ENCODE results near the gene SND1. TPM values are rescaled to one million over a fixed set of nuclear protein-coding genes. Genes with fewer than 3 reads are reported as not detected.

Gene SND1
- total and polyA plus RNA-seq, 2 donors (not counting 1 experiment from before 2014, with no cell fraction given) = 137 to 174 TPM

DNA sequence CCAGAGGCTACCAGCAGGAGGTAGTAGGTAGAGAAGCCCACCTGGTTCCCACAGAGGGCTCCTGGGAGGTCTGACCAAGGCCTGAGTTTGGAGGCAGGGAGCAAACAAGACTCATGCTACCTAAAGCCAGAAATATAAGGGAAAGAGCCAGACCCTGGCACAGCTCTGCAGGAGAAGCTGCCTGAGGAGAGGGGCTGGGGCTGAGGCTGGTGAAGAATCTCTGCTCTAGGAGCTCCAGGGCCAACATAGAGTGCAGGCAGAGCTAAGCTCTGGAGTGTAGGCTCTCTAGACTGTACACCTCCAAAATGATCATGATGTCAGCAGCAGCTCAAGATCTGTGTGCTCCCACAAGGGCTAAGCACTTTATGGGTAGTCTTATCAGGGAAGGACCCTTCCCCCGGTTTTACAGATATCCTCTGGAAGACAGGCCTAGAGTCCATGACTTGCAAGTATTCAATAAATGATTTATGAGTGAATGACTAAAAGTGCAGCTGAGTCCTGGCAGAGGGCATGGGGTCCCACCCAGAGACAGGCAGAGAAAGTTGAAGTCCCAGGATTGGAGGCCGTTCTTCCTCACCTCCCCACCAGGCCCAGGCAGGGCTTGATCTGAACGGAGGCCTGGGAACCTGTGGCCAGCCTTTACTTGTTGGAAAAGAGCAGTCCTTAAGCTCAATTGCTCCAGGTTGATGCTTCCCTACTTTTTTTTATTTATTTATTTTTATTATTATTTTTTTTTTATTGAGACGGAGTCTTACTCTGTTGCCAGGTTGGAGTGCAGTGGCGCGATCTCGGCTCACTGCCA lies 450.7 kb downstream of the SND1 start:
- Histone ChIP-seq H3K9ac (ENCODE audit: insufficient read depth, low read length) (no peak overlapping the region), H2AFZ (ENCODE audit: low read length) (no peak overlapping the region), H3K4me1 (ENCODE audit: control insufficient read depth, extremely low read depth, insufficient read depth, low read length) (no peaks in the 10 kb centered on the region), H3K4me2 (ENCODE audit: extremely low read depth, insufficient read depth, low read length) (no peak overlapping the region), H3K27me3 (ENCODE audit: control insufficient read depth, insufficient read depth, low read length) (peaks cover 4% of the 10 kb centered on the region), H3K79me2 (ENCODE audit: control insufficient read depth, insufficient read depth, low read length) (no peaks in the 10 kb centered on the region), H3K36me3 (ENCODE audit: control insufficient read depth, insufficient read depth, low read length) (no peaks in the 10 kb centered on the region), H4K20me1 (ENCODE audit: control insufficient read depth, extremely low read depth, insufficient read depth, low read length) (no peaks in the 10 kb centered on the region), H3K27ac (ENCODE audit: insufficient read depth, low read length) (no peak overlapping the region), H3K9me3 (ENCODE audit: control insufficient read depth, insufficient read depth, low read depth, low read length) (no peaks in the 10 kb centered on the region), H3K4me3 (replicated peaks in 1 of 4; ENCODE audit: control extremely low read depth in 1 of 4, insufficient read depth in 1 of 4, low read depth in 3 of 4, low read length in 4 of 4) (no peak overlapping the region)
- DNase-seq (ENCODE audit: low read depth in 2 of 2) = no peak
- no peak for TF ChIP-seq EZH2 (IDR thresholded peaks at IDR 0.05; ENCODE audit: low read length, missing control alignments)
- TF ChIP-seq, protein P1, sequence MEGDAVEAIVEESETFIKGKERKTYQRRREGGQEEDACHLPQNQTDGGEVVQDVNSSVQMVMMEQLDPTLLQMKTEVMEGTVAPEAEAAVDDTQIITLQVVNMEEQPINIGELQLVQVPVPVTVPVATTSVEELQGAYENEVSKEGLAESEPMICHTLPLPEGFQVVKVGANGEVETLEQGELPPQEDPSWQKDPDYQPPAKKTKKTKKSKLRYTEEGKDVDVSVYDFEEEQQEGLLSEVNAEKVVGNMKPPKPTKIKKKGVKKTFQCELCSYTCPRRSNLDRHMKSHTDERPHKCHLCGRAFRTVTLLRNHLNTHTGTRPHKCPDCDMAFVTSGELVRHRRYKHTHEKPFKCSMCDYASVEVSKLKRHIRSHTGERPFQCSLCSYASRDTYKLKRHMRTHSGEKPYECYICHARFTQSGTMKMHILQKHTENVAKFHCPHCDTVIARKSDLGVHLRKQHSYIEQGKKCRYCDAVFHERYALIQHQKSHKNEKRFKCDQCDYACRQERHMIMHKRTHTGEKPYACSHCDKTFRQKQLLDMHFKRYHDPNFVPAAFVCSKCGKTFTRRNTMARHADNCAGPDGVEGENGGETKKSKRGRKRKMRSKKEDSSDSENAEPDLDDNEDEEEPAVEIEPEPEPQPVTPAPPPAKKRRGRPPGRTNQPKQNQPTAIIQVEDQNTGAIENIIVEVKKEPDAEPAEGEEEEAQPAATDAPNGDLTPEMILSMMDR (conservative IDR thresholded peaks at IDR 0.05 in 1 of 2, IDR thresholded peaks at IDR 0.05 in 1 of 2; ENCODE audit: low read depth in 1 of 2, low read length in 2 of 2) = no peak

DNA sequence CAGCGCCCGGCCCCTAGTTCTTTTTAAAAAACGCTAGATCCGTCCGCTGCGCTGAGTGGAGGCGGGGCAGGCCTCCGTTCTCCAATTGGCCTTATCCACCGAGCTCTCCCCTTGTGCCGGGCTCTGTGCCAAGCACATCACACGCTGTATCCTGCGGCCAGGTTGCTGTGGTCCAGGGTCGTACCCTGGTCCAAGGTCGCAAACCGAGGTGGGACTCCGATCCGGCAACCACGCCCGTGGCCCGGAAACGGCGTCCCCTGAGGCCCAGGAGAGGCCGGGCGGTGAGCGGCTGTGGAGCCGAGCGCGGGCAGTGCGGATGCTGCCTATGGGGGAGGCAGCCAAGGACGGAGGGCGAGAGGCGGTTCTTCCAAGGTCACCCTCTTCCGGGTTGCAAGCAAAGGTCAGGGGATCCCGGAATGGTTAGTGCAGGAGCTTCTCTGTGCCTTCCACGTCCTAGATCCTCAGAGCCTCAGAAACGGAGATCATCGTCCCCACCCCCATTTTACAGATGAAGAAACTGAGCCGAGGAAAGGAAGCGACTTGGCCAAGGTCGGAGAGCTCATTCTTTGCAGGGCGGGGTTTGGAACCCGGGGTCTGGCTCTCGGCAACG lies 451.6 kb downstream of the SND1 start:
- no peaks in the 10 kb centered on the region for H3K9me3 ChIP-seq (ENCODE audit: control insufficient read depth, insufficient read depth, low read depth, low read length)
- peak overlapping the region; percentile 15 to 54 (median 26) for H3K4me3 ChIP-seq (replicated peaks in 1 of 4; ENCODE audit: control extremely low read depth in 1 of 4, insufficient read depth in 1 of 4, low read depth in 3 of 4, low read length in 4 of 4)
- H3K27me3 ChIP-seq (ENCODE audit: control insufficient read depth, insufficient read depth, low read length) = peaks cover 10% of the 10 kb centered on the region
- no peaks in the 10 kb centered on the region for H4K20me1 ChIP-seq (ENCODE audit: control insufficient read depth, extremely low read depth, insufficient read depth, low read length)
- no peaks in the 10 kb centered on the region for H3K79me2 ChIP-seq (ENCODE audit: control insufficient read depth, insufficient read depth, low read length)
- H3K9ac ChIP-seq (ENCODE audit: insufficient read depth, low read length) = no peak overlapping the region
- no peak overlapping the region for H2AFZ ChIP-seq (ENCODE audit: low read length)
- peak in 1 of 2 donors; percentile 38 for DNase-seq (ENCODE audit: low read depth in 2 of 2)
- H3K4me1 ChIP-seq (ENCODE audit: control insufficient read depth, extremely low read depth, insufficient read depth, low read length) = no peaks in the 10 kb centered on the region
- peak overlapping the region; percentile 71 for H3K4me2 ChIP-seq (ENCODE audit: extremely low read depth, insufficient read depth, low read length)
- TF ChIP-seq, protein P1 (conservative IDR thresholded peaks at IDR 0.05 in 1 of 2, IDR thresholded peaks at IDR 0.05 in 1 of 2; ENCODE audit: low read depth in 1 of 2, low read length in 2 of 2) = no peak
- no peak for TF ChIP-seq EZH2 (IDR thresholded peaks at IDR 0.05; ENCODE audit: low read length, missing control alignments)
- no peak overlapping the region for H3K27ac ChIP-seq (ENCODE audit: insufficient read depth, low read length)
- no peaks in the 10 kb centered on the region for H3K36me3 ChIP-seq (ENCODE audit: control insufficient read depth, insufficient read depth, low read length)

GRCh38 chr7:128104108-128104742 lies 452.2 kb downstream of the SND1 start:
- H3K4me1 ChIP-seq (ENCODE audit: control insufficient read depth, extremely low read depth, insufficient read depth, low read length) = no peaks in the 10 kb centered on the region
- H4K20me1 ChIP-seq (ENCODE audit: control insufficient read depth, extremely low read depth, insufficient read depth, low read length) = no peaks in the 10 kb centered on the region
- H3K9me3 ChIP-seq (ENCODE audit: control insufficient read depth, insufficient read depth, low read depth, low read length) = no peaks in the 10 kb centered on the region
- no peak for TF ChIP-seq EZH2 (IDR thresholded peaks at IDR 0.05; ENCODE audit: low read length, missing control alignments)
- TF ChIP-seq, protein P1 (conservative IDR thresholded peaks at IDR 0.05 in 1 of 2, IDR thresholded peaks at IDR 0.05 in 1 of 2; ENCODE audit: low read depth in 1 of 2, low read length in 2 of 2) = no peak
- no peak overlapping the region for H3K9ac ChIP-seq (ENCODE audit: insufficient read depth, low read length)
- H3K27me3 ChIP-seq (ENCODE audit: control insufficient read depth, insufficient read depth, low read length) = peaks cover 14% of the 10 kb centered on the region
- no peaks in the 10 kb centered on the region for H3K36me3 ChIP-seq (ENCODE audit: control insufficient read depth, insufficient read depth, low read length)
- H3K27ac ChIP-seq (ENCODE audit: insufficient read depth, low read length) = no peak overlapping the region
- no peaks in the 10 kb centered on the region for H3K79me2 ChIP-seq (ENCODE audit: control insufficient read depth, insufficient read depth, low read length)
- DNase-seq (ENCODE audit: low read depth in 2 of 2) = peak in 1 of 2 donors; percentile 18
- H3K4me2 ChIP-seq (ENCODE audit: extremely low read depth, insufficient read depth, low read length) = peak overlapping the region; percentile 71
- no peak overlapping the region for H2AFZ ChIP-seq (ENCODE audit: low read length)
- peak overlapping the region in 3 of 4 experiments; percentile 21 to 54 (median 31) for H3K4me3 ChIP-seq (replicated peaks in 1 of 4; ENCODE audit: control extremely low read depth in 1 of 4, insufficient read depth in 1 of 4, low read depth in 3 of 4, low read length in 4 of 4)
